ENCODE measurements around the gene KAZN.

The KAZN gene

DNA sequence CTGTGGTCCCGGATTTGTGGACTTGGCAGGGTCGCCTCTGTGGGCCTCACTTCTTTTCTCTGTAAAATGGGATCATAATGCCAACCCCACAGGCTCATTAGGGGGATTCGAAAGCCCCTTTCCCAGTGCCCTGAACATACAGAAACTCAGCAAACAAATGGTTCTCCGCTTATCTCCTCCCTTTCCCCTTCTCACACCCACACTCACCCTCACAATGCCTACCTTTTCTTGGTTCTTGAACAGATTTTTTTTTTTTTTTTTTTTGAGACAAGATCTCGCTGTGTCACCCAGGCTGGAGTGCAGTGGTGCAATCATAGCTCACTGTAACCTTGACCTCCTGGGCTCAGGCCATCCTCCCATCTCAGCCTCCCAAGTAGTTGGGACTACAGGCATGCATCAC is 175.7 kb downstream of the KAZN start:
- no peak for DNase-seq (ENCODE audit: low spot score)

DNA sequence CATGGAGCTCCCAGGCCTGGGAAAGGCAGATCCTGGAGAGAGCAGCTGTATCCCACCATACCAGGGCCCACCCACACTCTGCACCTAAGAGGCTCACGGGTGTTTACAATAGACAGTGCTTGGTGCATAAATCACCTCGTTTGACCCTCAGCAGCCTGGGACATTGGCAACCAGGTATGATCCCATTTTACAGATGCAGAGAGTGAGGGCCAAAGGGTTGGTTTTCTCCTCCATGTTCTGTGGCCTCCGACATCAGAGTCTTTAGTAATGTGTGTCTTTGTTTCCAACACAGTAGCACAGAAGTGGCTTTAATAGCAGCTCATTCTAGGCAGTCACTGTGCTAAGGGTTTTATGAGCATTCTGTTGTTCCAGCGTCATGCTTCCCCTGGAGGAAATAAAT is 176.5 kb downstream of the KAZN start:
- no peak for DNase-seq (ENCODE audit: low spot score)

DNA sequence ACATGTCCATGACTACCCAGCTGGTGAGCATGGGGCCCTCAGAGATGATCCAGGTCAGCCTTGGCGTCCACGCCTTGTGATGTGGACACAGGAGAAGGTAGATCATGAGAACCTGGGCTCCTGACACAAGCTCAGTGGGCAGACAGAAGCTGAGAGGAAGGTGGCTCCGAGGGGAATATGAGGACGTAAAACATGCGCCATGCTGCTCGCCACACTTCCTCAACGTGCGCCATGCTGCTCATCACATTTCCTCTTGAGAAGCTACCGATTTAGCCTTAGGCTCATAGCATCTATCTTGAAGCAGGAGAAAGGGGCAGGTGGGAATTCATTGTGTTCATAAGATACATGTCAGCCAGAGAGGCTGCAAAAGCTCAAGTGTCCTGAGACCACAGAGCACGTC is 176.9 kb downstream of the KAZN start:
- no peak for DNase-seq (ENCODE audit: low spot score)

DNA sequence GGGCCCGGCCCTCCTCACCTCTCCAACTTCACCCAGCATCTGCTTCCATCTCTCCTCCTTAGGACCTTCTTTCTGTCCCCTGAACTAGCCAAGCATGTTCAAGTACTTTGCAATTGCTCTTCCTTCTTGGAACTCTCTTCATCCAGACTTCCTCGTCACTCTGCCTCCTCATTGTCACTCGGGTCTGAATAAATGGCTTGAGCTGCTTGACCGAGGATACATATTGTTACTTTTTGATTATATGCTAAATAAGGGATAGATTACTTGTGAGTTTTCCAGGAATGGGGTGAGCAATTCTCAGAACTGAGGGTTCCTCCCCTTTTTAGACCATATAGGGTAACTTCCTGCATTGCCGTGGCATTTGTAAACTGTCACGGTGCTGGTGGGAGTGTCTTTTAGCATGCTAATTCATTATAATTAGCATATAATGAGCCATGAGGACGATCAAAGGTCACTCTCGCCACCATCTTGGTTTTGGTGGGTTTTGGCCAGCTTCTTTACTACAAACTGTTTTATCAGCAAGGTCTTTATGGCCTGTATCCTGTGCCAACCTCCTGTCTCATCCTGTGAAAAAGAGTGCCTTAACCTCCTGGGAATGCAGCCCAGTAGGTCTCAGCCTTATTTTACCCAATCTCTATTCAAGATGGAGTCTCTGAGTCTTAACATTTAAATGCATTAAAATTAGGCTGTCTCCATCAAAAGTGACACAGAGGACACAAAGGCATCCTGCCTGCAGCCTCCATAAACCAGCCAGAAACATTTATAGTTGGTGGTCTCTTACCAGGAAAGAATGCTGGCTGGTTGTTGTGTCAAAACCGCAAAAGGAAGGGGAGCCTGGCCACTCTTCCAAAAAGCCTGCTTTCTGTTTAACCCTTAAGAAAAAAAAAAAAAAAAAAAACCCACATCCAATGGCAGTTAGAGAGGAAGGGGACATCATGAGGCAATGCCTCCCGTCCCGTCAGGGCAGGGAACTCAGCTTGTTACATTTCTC is 179.3 kb downstream of the KAZN start:
- no peak for DNase-seq (ENCODE audit: low spot score)

DNA sequence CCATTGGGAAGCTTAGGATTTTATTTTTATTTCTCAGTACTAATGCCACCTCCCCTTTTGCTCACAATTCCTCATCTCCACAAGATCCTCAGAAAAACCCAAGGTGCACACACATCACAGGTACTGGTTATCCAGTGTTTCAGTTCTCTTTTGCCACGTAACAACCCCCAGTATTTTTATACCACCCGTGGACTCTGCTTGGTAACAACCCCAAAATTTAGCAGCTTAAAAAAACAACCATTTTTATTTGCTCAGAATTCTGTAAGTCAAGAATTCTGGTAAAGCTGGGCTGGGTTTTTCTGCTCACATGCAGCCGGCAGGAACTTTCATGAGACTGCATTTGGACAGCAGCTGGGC is 180.0 kb downstream of the KAZN start:
- DNase-seq (ENCODE audit: low spot score): no peak

DNA sequence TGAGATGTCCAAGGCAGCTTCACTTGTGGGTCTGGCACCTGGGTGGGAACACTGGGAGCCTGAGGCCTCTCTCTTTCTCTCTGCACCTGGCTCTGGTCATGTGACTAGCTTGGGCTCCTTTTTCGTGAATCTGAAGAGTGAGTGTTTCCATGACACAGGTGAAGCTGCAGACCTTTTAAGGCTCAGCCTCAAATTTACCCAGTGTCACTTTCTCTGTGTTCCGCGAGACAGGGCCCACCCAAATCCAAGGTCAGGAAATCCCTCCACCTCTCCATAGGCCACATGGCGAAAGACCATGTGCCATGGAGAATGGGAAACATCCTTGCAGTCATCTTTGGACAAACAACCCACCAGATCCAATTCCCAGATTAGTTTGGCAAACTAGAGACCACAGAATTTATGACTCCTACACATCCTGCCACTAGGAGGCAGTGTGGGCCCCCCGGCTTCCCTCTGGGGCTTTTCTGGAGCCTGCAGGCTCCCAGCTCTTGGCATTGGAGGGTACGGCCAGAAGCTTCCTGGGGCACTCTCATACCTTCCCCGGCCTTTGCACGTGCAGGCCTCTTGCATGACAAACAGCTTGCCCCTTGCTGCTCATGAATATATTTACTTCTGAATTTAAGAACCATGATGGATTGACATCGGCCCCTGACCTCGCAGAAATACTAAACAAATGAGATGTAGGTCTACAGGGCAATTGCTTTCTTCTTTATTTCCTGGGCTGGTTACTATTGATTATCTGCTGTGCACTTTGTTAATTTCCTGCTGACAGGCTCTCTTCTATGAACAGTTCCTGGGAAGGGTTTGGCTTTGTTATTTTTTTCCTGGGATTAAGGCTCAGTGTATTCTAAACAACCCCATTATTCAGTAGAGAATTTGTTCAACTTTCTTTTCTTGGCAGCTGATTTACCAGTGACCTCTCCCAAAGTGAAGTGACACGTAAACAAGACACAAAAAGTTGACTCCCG is 180.7 kb downstream of the KAZN start:
- DNase-seq (ENCODE audit: low spot score): no peak

DNA sequence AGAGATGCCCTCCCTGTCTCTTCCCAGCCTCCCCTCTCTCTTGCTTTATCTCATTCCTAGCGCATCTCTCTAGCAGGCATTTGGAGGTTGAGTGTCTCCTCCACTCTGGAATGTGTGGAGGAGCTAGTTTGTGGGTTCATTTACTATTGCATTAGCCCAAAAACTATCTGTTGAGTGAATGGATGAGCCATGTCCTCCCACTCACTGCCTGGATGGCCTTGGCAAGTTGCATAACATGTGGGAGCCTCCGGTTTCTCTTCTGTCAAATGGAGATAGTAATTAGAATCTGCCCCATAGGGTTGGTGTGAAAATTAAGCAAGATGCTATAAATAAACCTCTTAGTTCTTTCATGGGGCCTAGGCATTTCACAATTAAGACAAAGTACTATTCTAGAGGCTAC is 181.8 kb downstream of the KAZN start:
- no peak for DNase-seq (ENCODE audit: low spot score)

DNA sequence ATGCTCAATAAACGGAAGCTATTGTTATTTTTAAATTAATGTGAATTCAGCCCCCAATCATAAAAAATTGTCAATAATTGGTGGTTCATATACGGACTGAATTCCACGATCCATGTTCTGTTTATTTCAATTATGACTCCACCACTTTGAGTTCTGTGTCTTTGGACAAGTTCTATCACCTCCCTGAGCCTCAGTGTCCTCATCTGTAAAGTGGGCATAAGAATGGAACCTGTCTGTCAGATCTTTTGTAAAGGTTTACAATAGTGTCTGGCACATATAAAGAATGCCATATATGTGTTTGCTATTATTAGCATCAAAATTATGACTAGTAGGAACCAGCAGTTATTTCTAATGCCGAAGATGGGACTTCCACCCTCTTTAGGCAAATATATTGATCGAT is 183.3 kb downstream of the KAZN start:
- DNase-seq (ENCODE audit: low spot score): no peak

DNA sequence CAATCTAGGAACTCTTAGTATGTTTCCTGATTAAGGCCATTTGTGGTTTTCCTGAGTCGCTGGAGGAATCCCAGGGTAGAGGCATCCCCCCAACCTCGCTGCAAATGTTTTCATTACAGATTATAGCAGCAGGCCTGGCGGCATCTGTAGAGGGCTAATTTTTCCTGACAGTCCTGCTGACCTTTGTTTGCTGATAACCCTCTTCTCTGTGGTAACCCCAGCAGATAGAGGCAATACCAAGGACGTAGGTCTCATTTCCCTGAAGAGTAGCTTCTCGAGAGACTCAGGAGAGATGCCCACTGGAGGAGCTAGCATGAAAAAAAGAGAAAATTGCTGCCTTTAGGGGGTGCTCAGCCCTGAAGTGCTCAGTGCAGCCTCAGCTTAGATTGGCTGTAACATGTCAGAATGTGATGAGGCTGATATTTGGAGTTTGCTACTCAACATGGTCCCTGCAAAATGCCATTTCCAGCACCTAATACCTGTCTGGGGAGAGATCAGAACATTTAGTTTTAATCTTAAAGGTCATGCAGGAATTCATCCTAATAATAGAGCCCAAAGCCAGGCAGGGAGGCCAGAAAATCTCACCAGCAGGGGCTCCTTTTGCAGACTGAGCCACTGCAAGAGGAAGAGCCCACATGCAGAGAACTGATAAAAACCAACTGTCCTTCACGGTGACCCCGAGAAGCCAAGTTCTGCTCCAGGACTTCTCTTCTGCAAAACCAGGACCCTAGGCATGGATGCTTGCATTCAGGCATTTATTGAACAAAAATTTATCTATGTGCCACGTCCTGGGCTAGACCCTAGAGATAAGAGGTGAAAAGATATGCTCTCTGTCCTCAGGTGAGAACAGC is 184.5 kb downstream of the KAZN start:
- DNase-seq (ENCODE audit: low spot score): no peak

DNA sequence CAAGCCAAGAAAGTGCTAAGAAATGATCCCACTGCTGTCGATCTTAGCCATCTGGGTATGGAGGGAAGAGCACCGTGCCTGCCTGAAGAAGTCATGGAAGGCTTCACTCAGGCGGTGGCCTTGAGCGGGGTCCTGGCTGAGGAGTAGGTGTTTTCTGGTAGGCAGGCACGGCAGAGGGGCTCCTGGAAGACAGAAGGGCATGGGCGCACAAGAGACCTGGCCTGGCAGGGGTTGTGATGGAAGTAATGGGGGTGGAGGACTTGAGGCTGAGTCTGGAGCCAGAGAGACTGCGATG is 185.1 kb downstream of the KAZN start:
- no peak for DNase-seq (ENCODE audit: low spot score)

DNA sequence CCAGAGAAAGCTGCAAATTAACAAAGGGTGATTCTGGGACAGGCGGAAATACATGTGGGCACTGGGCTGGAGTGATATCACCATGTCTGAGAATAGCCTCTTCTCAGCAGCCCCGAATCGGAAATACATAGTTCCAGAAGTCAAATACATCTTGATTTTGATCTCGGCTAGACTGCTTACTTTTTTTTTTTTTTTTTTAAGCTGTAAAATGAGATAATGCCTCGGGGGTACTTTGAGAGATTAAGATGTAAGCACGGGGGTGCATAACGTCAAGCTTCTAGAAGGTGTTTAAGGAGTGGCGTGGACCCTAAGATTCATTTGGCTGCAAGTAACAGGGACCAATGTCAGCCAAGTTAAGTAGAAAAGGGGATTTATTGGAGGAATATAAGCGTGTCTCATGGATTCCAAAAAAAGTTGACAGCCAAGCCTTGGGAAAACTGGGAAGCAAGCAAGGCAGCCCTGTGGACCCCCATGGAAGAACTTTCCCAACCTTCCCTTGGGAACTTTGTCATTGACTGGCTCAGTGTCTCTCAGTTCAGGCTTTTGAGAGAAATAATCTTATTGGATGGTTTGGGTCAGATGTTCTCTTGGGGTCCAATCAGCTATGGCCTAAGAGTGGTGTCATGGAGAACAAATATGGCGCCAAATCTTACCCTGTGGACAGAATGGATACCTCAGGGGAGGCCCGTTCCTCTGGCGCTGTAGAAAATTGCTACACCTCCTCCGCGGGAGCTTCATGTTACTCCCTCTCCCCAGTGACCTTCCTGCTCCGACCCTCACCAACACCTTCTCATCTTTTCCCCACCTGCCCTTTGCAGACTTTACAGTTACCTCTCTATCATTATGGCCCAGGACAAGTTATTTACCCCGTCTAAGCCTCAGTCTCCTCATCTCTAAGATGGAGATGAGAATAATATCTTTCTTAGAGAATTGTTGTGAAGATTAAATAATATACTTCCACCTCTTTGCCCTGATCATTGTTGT is 186.6 kb downstream of the KAZN start:
- no peak for DNase-seq (ENCODE audit: low spot score)

DNA sequence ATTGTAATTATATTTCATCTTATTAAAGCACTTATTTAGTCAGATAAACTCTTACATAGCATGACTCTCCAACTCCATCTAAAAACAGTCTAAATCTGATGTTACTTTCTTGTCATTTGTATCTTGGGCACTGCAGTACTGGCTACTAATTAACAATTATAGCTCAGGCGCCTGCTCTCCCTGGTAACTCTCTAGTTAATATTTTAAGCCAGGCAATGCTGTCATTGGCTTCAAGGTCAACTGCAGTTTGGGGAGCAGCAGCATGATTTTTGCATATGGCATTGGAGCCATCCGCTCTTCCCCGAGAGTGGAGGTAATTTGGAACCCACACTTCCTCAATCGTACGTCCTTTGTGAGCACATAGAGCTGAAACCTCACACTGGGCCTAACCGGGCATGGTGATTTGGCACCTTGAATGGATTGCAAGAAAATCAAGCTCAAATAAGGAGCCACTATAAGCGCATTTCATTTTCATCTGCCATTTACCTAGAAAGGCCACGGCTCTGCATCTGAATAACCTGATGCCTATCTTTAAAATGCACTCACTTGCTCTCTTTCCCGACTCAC is 187.7 kb downstream of the KAZN start:
- DNase-seq (ENCODE audit: low spot score): no peak

DNA sequence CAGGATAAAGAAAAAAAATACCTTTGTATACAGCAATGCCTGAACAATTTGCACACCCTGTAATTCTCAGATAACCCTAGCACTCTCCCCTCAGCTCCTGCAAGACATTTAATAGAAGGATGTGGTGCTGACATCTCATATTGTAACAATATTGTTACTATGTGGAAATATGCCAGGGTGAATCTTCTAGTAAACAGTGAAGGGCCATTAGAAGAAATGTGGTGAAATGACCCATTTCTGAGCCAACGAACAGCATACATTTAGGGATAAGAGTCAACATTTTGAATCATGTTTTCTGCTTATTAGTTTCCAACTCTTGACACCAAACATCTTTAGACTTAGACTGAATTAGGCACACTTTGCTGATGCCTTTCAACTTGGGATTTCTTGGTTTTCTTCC is 188.2 kb downstream of the KAZN start:
- DNase-seq (ENCODE audit: low spot score): no peak

DNA sequence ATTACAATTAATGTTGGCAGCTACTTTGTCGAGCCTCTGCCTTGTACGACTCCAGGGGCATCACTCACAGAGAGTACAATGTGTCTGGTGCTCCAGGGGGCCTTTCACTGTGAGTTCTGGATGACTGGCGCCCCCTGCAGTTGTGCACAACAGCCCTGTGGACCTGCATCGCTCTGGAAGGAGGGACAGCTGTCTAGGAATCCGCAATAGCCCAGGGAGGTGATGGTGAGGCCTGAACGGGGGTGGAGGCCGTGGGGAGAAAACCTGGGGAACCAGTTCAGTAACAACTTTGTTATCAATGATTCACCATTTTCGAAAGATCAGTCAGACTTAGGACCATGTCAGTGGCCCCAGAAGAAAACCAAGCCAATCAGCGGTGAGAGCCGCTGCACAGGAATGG is 189.1 kb downstream of the KAZN start:
- DNase-seq (ENCODE audit: low spot score): no peak

DNA sequence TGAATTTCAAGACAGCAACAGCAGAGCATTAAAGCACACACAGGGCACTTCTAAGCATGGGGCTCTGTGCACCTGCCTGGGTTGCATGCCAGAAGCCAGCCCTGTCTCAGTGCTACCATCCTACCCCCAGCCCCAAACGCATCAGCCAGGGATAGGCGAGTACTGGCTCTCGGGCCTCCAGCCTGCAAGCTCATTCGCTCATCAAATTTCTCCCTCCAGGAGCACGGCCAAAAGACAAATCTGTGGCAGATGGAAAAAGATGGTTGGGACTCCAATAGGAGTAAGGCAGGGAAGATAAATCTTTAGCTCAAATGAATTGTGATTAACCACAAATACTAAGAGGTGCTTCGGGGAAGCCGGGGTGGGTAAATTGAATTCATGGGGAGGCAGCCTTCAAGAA is 189.6 kb downstream of the KAZN start:
- DNase-seq (ENCODE audit: low spot score): no peak

DNA sequence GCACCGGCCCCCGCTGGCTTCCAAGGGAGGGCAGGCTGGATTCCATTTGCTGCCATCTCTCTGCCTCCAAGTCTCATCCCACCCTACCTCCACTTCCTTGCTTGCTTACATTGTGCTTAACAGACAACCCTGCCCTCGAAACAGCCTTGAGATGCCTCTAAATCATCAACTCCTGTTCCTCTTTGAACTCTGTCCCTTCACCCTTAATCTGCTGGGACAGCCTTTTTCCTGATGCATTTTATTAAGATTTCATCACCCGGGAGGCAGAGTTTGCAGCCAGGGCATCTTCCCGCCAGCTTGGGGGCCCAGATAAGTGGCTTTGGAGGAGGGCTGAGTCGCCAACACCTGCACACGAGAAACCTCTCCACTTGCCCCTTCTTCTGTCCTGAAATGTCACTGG is 192.5 kb downstream of the KAZN start:
- DNase-seq (ENCODE audit: low spot score): no peak

DNA sequence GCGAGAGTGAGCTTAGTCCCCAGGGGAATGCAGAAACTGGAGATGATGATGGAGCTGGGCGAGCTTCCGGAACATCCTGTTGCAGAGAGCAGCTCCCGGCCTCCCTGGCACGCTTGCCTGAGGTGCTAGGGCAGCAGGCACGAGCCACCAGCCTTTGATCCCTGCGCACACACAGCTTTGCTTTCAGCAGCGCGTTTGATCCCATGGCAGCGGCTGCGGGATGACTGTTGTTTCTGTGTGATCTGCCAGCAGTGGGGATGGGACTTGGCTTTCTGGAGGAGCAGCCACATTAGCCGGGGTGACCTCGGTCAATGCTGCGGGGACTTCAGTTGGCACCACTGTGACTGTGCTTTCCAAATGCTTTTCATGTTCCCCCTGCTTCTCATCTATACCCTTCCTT is 193.2 kb downstream of the KAZN start:
- DNase-seq (ENCODE audit: low spot score): no peak

DNA sequence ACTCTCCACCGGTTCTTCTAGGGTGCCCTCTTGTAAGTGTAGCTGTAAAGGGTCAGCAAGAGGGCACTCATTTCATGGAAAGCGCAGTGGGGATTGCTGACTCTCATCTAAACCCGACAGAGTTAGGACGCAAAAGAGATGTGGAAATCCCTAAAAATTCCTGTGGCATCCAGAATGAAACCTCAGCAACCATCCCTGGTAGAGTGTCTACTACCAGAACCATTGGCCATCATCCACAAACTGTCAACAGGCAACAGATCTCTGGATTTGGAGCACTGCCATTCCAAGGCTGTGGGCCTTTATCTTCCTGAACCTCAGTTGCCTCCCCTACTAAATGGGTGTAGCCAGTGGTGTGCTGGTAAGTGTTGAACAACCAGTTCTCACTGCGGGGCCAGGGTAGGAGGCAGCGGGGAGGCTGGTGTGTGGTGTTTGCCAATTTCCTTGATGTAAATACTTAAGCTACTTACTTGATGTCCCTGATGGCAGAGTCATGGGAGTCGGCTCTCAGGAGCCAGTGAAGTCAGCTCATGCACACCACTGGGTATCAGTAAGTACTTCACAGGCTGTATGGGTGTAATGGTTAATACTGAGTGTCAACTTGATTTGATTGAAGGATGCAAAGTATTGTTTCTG is 195.8 kb downstream of the KAZN start:
- DNase-seq (ENCODE audit: low spot score): no peak

DNA sequence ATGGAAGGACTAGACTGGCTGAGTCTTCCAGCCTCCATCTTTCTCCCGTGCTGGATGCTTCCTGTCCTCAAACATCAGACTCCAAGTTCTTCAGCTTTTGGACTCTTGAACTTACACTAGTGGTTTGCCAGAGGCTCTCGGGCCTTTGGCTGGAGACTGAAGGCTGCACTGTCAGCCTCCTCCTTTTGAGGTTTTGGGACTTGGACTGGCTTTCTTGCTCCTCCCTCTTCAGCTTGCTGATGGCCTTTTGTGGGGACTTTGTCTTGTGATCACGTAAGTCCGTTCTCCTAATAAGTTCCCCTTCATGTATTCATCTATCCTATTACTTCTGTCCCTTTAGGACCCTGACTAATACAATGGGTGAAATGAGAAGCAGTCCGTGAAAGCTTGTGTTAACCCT is 196.4 kb downstream of the KAZN start:
- DNase-seq (ENCODE audit: low spot score): no peak

DNA sequence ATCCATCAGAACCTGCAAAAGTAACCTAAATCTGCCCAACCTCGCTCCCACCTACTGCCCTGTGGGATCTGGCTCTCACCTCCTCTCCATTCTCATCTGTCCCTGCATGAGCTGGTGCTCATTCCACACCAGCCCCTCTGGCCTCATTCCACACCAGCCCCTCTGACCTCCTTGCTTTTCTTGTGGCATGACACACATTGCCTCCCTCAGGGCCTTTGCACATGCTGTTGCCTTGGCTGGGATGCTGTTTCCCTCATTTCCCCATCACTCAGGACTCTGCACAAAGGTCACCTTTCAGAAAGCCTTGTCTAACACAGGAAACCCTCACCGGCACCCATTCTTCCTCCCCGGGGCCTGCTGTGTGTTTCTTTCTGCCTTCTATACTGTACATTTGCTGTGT is 197.1 kb downstream of the KAZN start:
- DNase-seq (ENCODE audit: low spot score): no peak
